Central memory CD8-positive, alpha-beta T cell (primary cell): ENCODE measurements around the gene TMEM184A.
A peak's percentile ranks its signal among the peaks of the same experiment; 100 is the strongest.

Experiments
- ATAC-seq: fragments of 150-1000 bp; cut with Tn5 transposase; replicated peaks from 2 replicates; pipeline ENCODE4 v1.10.0; 2022; ENCODE audit warnings: mild to moderate bottlenecking, moderate FRiP score, moderate number of reproducible peaks; ENCODE audit not compliant: poor library complexity, severe bottlenecking; ENCODE audit errors: extremely low read depth
- DNase-seq, 2 donors: peaks; one replicate each; pipeline ENCODE4 v3.0.0; 2021; ENCODE audit warnings: low spot score in 2 of 2
- H3K27ac Mint-ChIP-seq: one replicate; pipeline ENCODE4 v1.8.0; 2022; ENCODE audit warnings: low read depth, mild to moderate bottlenecking, moderate library complexity, mixed read lengths
- H3K27me3 Mint-ChIP-seq: one replicate; pipeline ENCODE4 v1.8.0; 2022; ENCODE audit warnings: mixed read lengths
- H3K36me3 Mint-ChIP-seq: one replicate; pipeline ENCODE4 v1.8.0; 2022; ENCODE audit warnings: mild to moderate bottlenecking, moderate library complexity, mixed read lengths; ENCODE audit not compliant: insufficient read depth
- H3K4me1 Mint-ChIP-seq: one replicate; pipeline ENCODE4 v1.8.0; 2022; ENCODE audit warnings: mixed read lengths
- H3K4me3 Mint-ChIP-seq: one replicate; pipeline ENCODE4 v1.8.0; 2022; ENCODE audit warnings: mild to moderate bottlenecking, moderate library complexity, mixed read lengths
- H3K9me3 Mint-ChIP-seq: one replicate; pipeline ENCODE4 v1.8.0; 2022; ENCODE audit warnings: mixed read lengths

TMEM184A gene

GRCh38 chr7:1555813-1556543 lies at the start of gene TMEM184A:
Gene TMEM184A, minus strand, starts transcription at chr7:1556205. Its CDS starts 721 bp downstream, at chr7:1555484.
- ATAC-seq, result peak; percentile 52
- DNase-seq, result no peak
- Mint-ChIP-seq H3K9me3 (no peaks in the 10 kb centered on the region), H3K27me3 (no peaks in the 10 kb centered on the region), H3K4me3 (no peak within 1 kb of the TSS), H3K27ac (no peak within 1 kb of the TSS), H3K36me3 (peaks cover 5% of the 10 kb centered on the region), H3K4me1 (no peaks in the 10 kb centered on the region)

GRCh38 chr7:1604383-1604782 lies 48.4 kb upstream of the TMEM184A start:
- Mint-ChIP-seq H3K27ac (no peak overlapping the region), H3K27me3 (peaks cover 70% of the 10 kb centered on the region), H3K4me1 (peaks cover 6% of the 10 kb centered on the region), H3K4me3 (no peak overlapping the region), H3K36me3 (peaks cover 1% of the 10 kb centered on the region), H3K9me3 (no peaks in the 10 kb centered on the region)
- ATAC-seq, result no peak
- no peak for DNase-seq

- Mint-ChIP-seq H3K4me3 (no peak overlapping the region), H3K9me3 (no peaks in the 10 kb centered on the region), H3K27me3 (peaks cover 67% of the 10 kb centered on the region), H3K4me1 (peaks cover 6% of the 10 kb centered on the region), H3K27ac (no peak overlapping the region), H3K36me3 (peaks cover 1% of the 10 kb centered on the region)
- no peak for DNase-seq
- no peak for ATAC-seq
These were observed 47.6 kb upstream of the TMEM184A start for GRCh38 chr7:1603346-1604225.

GRCh38 chr7:1602386-1602785 lies 46.4 kb upstream of the TMEM184A start:
- peaks cover 6% of the 10 kb centered on the region for H3K4me1 Mint-ChIP-seq
- H3K4me3 Mint-ChIP-seq, result no peak overlapping the region
- no peak overlapping the region for H3K27ac Mint-ChIP-seq
- DNase-seq (no peak), ATAC-seq (no peak)
- H3K9me3 Mint-ChIP-seq, result no peaks in the 10 kb centered on the region
- peaks cover 1% of the 10 kb centered on the region for H3K36me3 Mint-ChIP-seq
- peaks cover 70% of the 10 kb centered on the region for H3K27me3 Mint-ChIP-seq

- no peak for DNase-seq
- Mint-ChIP-seq H3K27ac (no peak overlapping the region), H3K4me1 (peaks cover 2% of the 10 kb centered on the region), H3K36me3 (peaks cover 1% of the 10 kb centered on the region), H3K9me3 (no peaks in the 10 kb centered on the region), H3K27me3 (peaks cover 70% of the 10 kb centered on the region), H3K4me3 (no peak overlapping the region)
- no peak for ATAC-seq
These were observed 46.0 kb upstream of the TMEM184A start for GRCh38 chr7:1601956-1602355.

GRCh38 chr7:1599640-1600395 lies 43.8 kb upstream of the TMEM184A start:
- no peaks in the 10 kb centered on the region for H3K4me1 Mint-ChIP-seq
- no peak overlapping the region for H3K4me3 Mint-ChIP-seq
- H3K27ac Mint-ChIP-seq, result no peak overlapping the region
- H3K9me3 Mint-ChIP-seq, result no peaks in the 10 kb centered on the region
- peaks cover 4% of the 10 kb centered on the region for H3K36me3 Mint-ChIP-seq
- DNase-seq (no peak), ATAC-seq (no peak)
- peaks cover 78% of the 10 kb centered on the region for H3K27me3 Mint-ChIP-seq

- DNase-seq (no peak), ATAC-seq (no peak)
- H3K4me3 Mint-ChIP-seq, result no peak overlapping the region
- no peak overlapping the region for H3K27ac Mint-ChIP-seq
- no peaks in the 10 kb centered on the region for H3K9me3 Mint-ChIP-seq
- peaks cover 83% of the 10 kb centered on the region for H3K27me3 Mint-ChIP-seq
- no peaks in the 10 kb centered on the region for H3K4me1 Mint-ChIP-seq
- H3K36me3 Mint-ChIP-seq, result peaks cover 4% of the 10 kb centered on the region
These were observed 43.1 kb upstream of the TMEM184A start for GRCh38 chr7:1598961-1599639.

GRCh38 chr7:1598286-1598685 lies 42.3 kb upstream of the TMEM184A start:
- DNase-seq (no peak), ATAC-seq (no peak)
- peaks cover 87% of the 10 kb centered on the region for H3K27me3 Mint-ChIP-seq
- H3K9me3 Mint-ChIP-seq, result no peaks in the 10 kb centered on the region
- H3K4me1 Mint-ChIP-seq, result no peaks in the 10 kb centered on the region
- H3K4me3 Mint-ChIP-seq, result no peak overlapping the region
- H3K27ac Mint-ChIP-seq, result no peak overlapping the region
- H3K36me3 Mint-ChIP-seq, result peaks cover 4% of the 10 kb centered on the region

- Mint-ChIP-seq H3K4me1 (peaks cover 4% of the 10 kb centered on the region), H3K9me3 (no peaks in the 10 kb centered on the region), H3K27me3 (peaks cover 87% of the 10 kb centered on the region), H3K4me3 (no peak overlapping the region), H3K36me3 (peaks cover 4% of the 10 kb centered on the region), H3K27ac (no peak overlapping the region)
- no peak for DNase-seq
- ATAC-seq, result no peak
These were observed 41.8 kb upstream of the TMEM184A start for GRCh38 chr7:1597791-1598190.

GRCh38 chr7:1597066-1597760 lies 41.2 kb upstream of the TMEM184A start:
- Mint-ChIP-seq H3K27ac (no peak overlapping the region), H3K36me3 (peaks cover 4% of the 10 kb centered on the region)

GRCh38 chr7:1596181-1597043 lies 40.4 kb upstream of the TMEM184A start:
- peaks cover 4% of the 10 kb centered on the region for H3K36me3 Mint-ChIP-seq
- H3K27me3 Mint-ChIP-seq, result peaks cover 90% of the 10 kb centered on the region
- no peak overlapping the region for H3K4me3 Mint-ChIP-seq
- H3K27ac Mint-ChIP-seq, result no peak overlapping the region
- no peaks in the 10 kb centered on the region for H3K9me3 Mint-ChIP-seq
- DNase-seq (no peak), ATAC-seq (no peak)
- H3K4me1 Mint-ChIP-seq, result peaks cover 17% of the 10 kb centered on the region

More at GRCh38 chr7:1597066-1597760, 41.2 kb upstream of the TMEM184A start:
- DNase-seq (no peak), ATAC-seq (no peak)
- H3K4me1 Mint-ChIP-seq, result peaks cover 10% of the 10 kb centered on the region
- H3K9me3 Mint-ChIP-seq, result no peaks in the 10 kb centered on the region
- peaks cover 90% of the 10 kb centered on the region for H3K27me3 Mint-ChIP-seq
- no peak overlapping the region for H3K4me3 Mint-ChIP-seq
